ENCODE data around the gene RPL7A. TPM values are rescaled to one million over a fixed set of nuclear protein-coding genes. Genes with fewer than 3 reads are reported as not detected.
A peak's percentile ranks its signal among the peaks of the same experiment; 100 is the strongest.

RPL7A gene
- total and polyA plus RNA-seq, 2 of the 13 experiments (the other 11 are each of a cell fraction or from before 2014, with no cell fraction given) = 2,401 to 2,938 TPM

DNA sequence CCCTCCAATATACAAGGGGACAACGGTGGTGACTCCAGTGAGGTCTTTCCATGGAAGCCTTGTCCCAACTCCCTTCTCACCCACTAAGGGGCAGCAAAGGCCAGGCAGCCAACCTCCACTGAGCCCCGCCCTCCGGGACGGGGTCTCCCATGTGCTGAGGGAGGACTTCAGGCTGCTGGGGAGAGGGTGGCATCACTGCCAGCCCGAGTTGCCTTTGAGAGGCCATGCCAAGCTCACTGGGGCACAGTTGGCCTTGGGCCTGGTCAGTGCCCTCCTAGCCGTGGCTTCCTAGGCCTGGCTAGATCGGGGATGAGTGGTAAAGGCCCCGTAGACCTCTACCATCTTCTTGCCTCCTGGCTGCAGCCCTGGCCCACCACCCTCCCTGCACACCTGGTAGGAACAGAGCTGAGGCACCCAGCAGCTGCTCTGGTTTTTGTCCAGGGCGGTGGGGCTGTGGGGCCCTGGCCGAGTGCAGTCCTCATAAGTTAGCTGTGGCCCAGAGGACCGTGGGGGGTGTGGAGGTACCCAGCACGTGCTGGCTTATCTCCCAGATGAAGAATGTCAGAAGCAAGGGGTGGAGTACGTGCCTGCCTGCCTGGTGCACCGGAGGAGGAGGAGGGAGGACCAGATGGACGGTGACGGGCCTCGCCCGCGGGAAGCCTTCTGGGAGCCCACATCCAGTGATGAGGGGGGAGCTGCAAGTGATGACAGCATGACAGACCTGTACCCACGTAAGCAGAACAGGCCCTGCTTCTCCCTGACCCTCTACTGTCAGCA is 11.6 kb downstream of the RPL7A start (continued):
- TF ChIP-seq, protein P1, sequence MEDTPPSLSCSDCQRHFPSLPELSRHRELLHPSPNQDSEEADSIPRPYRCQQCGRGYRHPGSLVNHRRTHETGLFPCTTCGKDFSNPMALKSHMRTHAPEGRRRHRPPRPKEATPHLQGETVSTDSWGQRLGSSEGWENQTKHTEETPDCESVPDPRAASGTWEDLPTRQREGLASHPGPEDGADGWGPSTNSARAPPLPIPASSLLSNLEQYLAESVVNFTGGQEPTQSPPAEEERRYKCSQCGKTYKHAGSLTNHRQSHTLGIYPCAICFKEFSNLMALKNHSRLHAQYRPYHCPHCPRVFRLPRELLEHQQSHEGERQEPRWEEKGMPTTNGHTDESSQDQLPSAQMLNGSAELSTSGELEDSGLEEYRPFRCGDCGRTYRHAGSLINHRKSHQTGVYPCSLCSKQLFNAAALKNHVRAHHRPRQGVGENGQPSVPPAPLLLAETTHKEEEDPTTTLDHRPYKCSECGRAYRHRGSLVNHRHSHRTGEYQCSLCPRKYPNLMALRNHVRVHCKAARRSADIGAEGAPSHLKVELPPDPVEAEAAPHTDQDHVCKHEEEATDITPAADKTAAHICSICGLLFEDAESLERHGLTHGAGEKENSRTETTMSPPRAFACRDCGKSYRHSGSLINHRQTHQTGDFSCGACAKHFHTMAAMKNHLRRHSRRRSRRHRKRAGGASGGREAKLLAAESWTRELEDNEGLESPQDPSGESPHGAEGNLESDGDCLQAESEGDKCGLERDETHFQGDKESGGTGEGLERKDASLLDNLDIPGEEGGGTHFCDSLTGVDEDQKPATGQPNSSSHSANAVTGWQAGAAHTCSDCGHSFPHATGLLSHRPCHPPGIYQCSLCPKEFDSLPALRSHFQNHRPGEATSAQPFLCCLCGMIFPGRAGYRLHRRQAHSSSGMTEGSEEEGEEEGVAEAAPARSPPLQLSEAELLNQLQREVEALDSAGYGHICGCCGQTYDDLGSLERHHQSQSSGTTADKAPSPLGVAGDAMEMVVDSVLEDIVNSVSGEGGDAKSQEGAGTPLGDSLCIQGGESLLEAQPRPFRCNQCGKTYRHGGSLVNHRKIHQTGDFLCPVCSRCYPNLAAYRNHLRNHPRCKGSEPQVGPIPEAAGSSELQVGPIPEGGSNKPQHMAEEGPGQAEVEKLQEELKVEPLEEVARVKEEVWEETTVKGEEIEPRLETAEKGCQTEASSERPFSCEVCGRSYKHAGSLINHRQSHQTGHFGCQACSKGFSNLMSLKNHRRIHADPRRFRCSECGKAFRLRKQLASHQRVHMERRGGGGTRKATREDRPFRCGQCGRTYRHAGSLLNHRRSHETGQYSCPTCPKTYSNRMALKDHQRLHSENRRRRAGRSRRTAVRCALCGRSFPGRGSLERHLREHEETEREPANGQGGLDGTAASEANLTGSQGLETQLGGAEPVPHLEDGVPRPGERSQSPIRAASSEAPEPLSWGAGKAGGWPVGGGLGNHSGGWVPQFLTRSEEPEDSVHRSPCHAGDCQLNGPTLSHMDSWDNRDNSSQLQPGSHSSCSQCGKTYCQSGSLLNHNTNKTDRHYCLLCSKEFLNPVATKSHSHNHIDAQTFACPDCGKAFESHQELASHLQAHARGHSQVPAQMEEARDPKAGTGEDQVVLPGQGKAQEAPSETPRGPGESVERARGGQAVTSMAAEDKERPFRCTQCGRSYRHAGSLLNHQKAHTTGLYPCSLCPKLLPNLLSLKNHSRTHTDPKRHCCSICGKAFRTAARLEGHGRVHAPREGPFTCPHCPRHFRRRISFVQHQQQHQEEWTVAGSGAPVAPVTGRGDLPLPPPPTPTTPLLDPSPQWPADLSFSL (CRISPR knock-in tag; IDR thresholded peaks at IDR 0.05) = no peak
- TF ChIP-seq, protein P2, sequence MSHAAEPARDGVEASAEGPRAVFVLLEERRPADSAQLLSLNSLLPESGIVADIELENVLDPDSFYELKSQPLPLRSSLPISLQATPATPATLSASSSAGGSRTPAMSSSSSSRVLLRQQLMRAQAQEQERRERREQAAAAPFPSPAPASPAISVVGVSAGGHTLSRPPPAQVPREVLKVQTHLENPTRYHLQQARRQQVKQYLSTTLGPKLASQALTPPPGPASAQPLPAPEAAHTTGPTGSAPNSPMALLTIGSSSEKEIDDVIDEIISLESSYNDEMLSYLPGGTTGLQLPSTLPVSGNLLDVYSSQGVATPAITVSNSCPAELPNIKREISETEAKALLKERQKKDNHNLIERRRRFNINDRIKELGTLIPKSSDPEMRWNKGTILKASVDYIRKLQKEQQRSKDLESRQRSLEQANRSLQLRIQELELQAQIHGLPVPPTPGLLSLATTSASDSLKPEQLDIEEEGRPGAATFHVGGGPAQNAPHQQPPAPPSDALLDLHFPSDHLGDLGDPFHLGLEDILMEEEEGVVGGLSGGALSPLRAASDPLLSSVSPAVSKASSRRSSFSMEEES (CRISPR knock-in tag; IDR thresholded peaks at IDR 0.05) = no peak
- TF ChIP-seq ZNF430 (CRISPR knock-in tag; IDR thresholded peaks at IDR 0.05) (no peak), STAG1 (CRISPR knock-in tag; IDR thresholded peaks at IDR 0.05) (peak; percentile 85), HNF4G (IDR thresholded peaks at IDR 0.05; ENCODE audit: borderline replicate concordance, low read depth, low read length) (no peak), HNF4G (CRISPR knock-in tag; IDR thresholded peaks at IDR 0.05; ENCODE audit: borderline replicate concordance, low read depth) (no peak), ZNF557 (CRISPR knock-in tag; IDR thresholded peaks at IDR 0.05) (no peak), ATF7-NPFF (CRISPR knock-in tag; IDR thresholded peaks at IDR 0.05; ENCODE audit: low read depth) (no peak), AGO2 (optimal IDR thresholded peaks at IDR 0.05; ENCODE audit: low read depth, low read length) (peak; percentile 89), ZNF761 (CRISPR knock-in tag; conservative IDR thresholded peaks at IDR 0.05) (no peak), HMGA1 (CRISPR knock-in tag; conservative IDR thresholded peaks at IDR 0.05) (no peak), SPEN (CRISPR knock-in tag; IDR thresholded peaks at IDR 0.05; ENCODE audit: low read depth) (no peak), ARHGAP35 (CRISPR knock-in tag; IDR thresholded peaks at IDR 0.05; ENCODE audit: borderline replicate concordance) (no peak)
- TF ChIP-seq, protein P3, sequence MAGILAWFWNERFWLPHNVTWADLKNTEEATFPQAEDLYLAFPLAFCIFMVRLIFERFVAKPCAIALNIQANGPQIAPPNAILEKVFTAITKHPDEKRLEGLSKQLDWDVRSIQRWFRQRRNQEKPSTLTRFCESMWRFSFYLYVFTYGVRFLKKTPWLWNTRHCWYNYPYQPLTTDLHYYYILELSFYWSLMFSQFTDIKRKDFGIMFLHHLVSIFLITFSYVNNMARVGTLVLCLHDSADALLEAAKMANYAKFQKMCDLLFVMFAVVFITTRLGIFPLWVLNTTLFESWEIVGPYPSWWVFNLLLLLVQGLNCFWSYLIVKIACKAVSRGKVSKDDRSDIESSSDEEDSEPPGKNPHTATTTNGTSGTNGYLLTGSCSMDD (CRISPR knock-in tag; IDR thresholded peaks at IDR 0.05) = no peak
- TF ChIP-seq, protein P4, sequence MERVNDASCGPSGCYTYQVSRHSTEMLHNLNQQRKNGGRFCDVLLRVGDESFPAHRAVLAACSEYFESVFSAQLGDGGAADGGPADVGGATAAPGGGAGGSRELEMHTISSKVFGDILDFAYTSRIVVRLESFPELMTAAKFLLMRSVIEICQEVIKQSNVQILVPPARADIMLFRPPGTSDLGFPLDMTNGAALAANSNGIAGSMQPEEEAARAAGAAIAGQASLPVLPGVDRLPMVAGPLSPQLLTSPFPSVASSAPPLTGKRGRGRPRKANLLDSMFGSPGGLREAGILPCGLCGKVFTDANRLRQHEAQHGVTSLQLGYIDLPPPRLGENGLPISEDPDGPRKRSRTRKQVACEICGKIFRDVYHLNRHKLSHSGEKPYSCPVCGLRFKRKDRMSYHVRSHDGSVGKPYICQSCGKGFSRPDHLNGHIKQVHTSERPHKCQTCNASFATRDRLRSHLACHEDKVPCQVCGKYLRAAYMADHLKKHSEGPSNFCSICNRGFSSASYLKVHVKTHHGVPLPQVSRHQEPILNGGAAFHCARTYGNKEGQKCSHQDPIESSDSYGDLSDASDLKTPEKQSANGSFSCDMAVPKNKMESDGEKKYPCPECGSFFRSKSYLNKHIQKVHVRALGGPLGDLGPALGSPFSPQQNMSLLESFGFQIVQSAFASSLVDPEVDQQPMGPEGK (CRISPR knock-in tag; IDR thresholded peaks at IDR 0.05) = no peak
- TF ChIP-seq, protein P5, sequence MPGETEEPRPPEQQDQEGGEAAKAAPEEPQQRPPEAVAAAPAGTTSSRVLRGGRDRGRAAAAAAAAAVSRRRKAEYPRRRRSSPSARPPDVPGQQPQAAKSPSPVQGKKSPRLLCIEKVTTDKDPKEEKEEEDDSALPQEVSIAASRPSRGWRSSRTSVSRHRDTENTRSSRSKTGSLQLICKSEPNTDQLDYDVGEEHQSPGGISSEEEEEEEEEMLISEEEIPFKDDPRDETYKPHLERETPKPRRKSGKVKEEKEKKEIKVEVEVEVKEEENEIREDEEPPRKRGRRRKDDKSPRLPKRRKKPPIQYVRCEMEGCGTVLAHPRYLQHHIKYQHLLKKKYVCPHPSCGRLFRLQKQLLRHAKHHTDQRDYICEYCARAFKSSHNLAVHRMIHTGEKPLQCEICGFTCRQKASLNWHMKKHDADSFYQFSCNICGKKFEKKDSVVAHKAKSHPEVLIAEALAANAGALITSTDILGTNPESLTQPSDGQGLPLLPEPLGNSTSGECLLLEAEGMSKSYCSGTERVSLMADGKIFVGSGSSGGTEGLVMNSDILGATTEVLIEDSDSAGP (CRISPR knock-in tag; IDR thresholded peaks at IDR 0.05; ENCODE audit: borderline replicate concordance) = peak; percentile 68; the same call in 1 of the 2 replicates

All from HepG2 (cell line).